Nephron (organoid): ENCODE measurements around the gene OR2A1.
"Not testable (repeated sequence)": the region's sequence is repeated elsewhere in the genome, so short reads cannot be mapped to it uniquely, and the experiment has no call there.

Experiments
- H3K27ac Mint-ChIP-seq, 3 experiments: 2 replicates each; pipeline ENCODE4 v1.8.0; 2020; ENCODE audit warnings: mixed read lengths in 3 of 3, mild to moderate bottlenecking in 2 of 3, moderate library complexity in 1 of 3
- H3K27me3 Mint-ChIP-seq: 2 replicates; pipeline ENCODE4 v1.8.0; 2021; ENCODE audit warnings: low read depth, mild to moderate bottlenecking, moderate library complexity, mixed read lengths
- H3K36me3 Mint-ChIP-seq: 2 replicates; pipeline ENCODE4 v1.8.0; 2020; ENCODE audit warnings: low read depth, mixed read lengths
- H3K4me1 Mint-ChIP-seq: 2 replicates; pipeline ENCODE4 v1.8.0; 2020; ENCODE audit warnings: mixed read lengths
- H3K4me3 Mint-ChIP-seq, 3 experiments: 2 replicates each; pipeline ENCODE4 v1.8.0; 2020; ENCODE audit warnings: mild to moderate bottlenecking in 3 of 3, mixed read lengths in 3 of 3, moderate library complexity in 2 of 3
- H3K9me3 Mint-ChIP-seq: 2 replicates; pipeline ENCODE4 v1.8.0; 2020; ENCODE audit warnings: mixed read lengths

OR2A1 gene

GRCh38 chr7:144305156-144305555 is 7.1 kb upstream of the OR2A1 start:
- H3K4me1 Mint-ChIP-seq, H3K9me3 Mint-ChIP-seq, H3K4me3 Mint-ChIP-seq: not testable (repeated sequence)

DNA sequence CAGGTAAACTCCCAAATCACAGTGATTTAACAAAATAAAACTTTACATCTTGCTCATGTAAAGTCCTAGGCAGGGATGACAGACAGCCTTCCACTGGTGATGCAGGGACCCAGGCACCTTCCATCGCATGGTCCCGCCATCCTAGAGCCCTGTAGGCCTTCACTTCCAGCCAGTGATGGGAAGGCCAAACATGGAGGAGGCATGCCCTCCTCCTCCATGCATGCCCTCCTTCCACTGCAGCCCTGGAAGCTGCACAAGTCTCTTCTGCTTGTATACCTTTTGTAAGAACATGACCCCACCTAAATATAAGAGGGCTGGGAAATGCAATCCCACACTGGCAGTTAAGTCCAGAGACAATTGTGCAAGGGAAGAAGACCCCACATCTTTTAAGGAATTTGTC is 2.5 kb upstream of the OR2A1 start:
- not testable (repeated sequence) for H3K9me3 Mint-ChIP-seq, H3K36me3 Mint-ChIP-seq, H3K4me3 Mint-ChIP-seq, H3K4me1 Mint-ChIP-seq, H3K27me3 Mint-ChIP-seq, H3K27ac Mint-ChIP-seq

More at GRCh38 chr7:144305156-144305555, 7.1 kb upstream of the OR2A1 start:
- not testable (repeated sequence) for H3K36me3 Mint-ChIP-seq, H3K27me3 Mint-ChIP-seq, H3K27ac Mint-ChIP-seq

- H3K27ac Mint-ChIP-seq, H3K4me3 Mint-ChIP-seq, H3K9me3 Mint-ChIP-seq, H3K36me3 Mint-ChIP-seq, H3K27me3 Mint-ChIP-seq, H3K4me1 Mint-ChIP-seq: not testable (repeated sequence)
These were observed 1.0 kb upstream of the OR2A1 start for GRCh38 chr7:144311218-144311617.

DNA sequence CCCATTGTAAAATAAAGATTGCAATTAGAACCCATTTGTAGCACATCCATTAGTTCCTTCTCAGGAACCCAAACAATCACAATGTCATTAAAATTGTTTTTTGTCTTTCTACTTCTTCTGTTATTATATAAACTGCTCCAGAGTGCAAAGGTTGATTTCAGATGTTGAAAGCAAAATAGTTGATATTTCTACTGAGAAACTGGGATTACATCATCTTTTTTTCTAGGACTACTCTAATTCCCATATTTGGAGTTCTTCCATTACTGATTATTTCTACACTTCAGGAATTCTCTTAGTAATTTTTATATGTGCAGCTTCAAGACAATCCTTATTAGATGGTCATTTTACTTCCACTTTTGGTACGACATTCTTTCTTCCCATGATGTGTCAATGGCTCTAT is 5.3 kb downstream of the OR2A1 start:
- H3K9me3 Mint-ChIP-seq, H3K27me3 Mint-ChIP-seq, H3K36me3 Mint-ChIP-seq, H3K4me1 Mint-ChIP-seq, H3K27ac Mint-ChIP-seq, H3K4me3 Mint-ChIP-seq: not testable (repeated sequence)

- not testable (repeated sequence) for H3K27me3 Mint-ChIP-seq, H3K4me1 Mint-ChIP-seq, H3K27ac Mint-ChIP-seq, H3K36me3 Mint-ChIP-seq, H3K4me3 Mint-ChIP-seq, H3K9me3 Mint-ChIP-seq
These were observed 7.3 kb downstream of the OR2A1 start for GRCh38 chr7:144319547-144319946.

GRCh38 chr7:144321677-144322206 is 9.5 kb downstream of the OR2A1 start:
- not testable (repeated sequence) for H3K4me3 Mint-ChIP-seq, H3K4me1 Mint-ChIP-seq, H3K27ac Mint-ChIP-seq, H3K9me3 Mint-ChIP-seq, H3K27me3 Mint-ChIP-seq, H3K36me3 Mint-ChIP-seq

GRCh38 chr7:144323359-144323758 is 11.1 kb downstream of the OR2A1 start:
- not testable (repeated sequence) for H3K4me1 Mint-ChIP-seq, H3K9me3 Mint-ChIP-seq, H3K27ac Mint-ChIP-seq, H3K27me3 Mint-ChIP-seq, H3K4me3 Mint-ChIP-seq, H3K36me3 Mint-ChIP-seq

- H3K36me3 Mint-ChIP-seq, H3K4me3 Mint-ChIP-seq, H3K27me3 Mint-ChIP-seq, H3K9me3 Mint-ChIP-seq, H3K4me1 Mint-ChIP-seq, H3K27ac Mint-ChIP-seq: not testable (repeated sequence)
These were observed 13.6 kb downstream of the OR2A1 start for GRCh38 chr7:144325868-144326267.

DNA sequence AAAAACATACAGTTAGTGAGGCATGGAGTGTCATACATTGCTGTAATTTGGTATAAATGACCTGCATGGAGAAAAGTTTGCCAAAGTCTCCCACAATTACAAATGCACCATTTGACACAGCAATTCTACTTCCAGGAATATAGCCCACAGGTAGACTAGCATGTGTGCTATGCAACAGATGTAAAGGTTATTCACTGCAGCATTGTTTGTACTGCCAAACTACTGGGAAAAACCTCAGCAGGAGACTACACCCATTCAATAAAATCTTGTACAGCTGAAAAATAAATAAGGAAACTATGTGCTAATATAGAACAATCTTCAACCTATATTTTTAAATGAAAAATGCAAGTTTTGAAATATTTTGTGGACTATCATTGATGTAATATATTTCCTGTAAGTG is 17.8 kb downstream of the OR2A1 start:
- not testable (repeated sequence) for H3K36me3 Mint-ChIP-seq, H3K9me3 Mint-ChIP-seq, H3K4me1 Mint-ChIP-seq, H3K27ac Mint-ChIP-seq, H3K27me3 Mint-ChIP-seq, H3K4me3 Mint-ChIP-seq

- not testable (repeated sequence) for H3K27ac Mint-ChIP-seq, H3K4me1 Mint-ChIP-seq, H3K4me3 Mint-ChIP-seq, H3K27me3 Mint-ChIP-seq, H3K36me3 Mint-ChIP-seq, H3K9me3 Mint-ChIP-seq
These were observed 19.2 kb downstream of the OR2A1 start for GRCh38 chr7:144331221-144331995.

GRCh38 chr7:144331996-144332288 is 19.7 kb downstream of the OR2A1 start:
- not testable (repeated sequence) for H3K27ac Mint-ChIP-seq, H3K27me3 Mint-ChIP-seq, H3K4me3 Mint-ChIP-seq, H3K9me3 Mint-ChIP-seq, H3K36me3 Mint-ChIP-seq, H3K4me1 Mint-ChIP-seq

GRCh38 chr7:144348625-144349024 is 36.4 kb downstream of the OR2A1 start:
- not testable (repeated sequence) for H3K36me3 Mint-ChIP-seq, H3K4me1 Mint-ChIP-seq, H3K9me3 Mint-ChIP-seq, H3K4me3 Mint-ChIP-seq, H3K27me3 Mint-ChIP-seq, H3K27ac Mint-ChIP-seq

DNA sequence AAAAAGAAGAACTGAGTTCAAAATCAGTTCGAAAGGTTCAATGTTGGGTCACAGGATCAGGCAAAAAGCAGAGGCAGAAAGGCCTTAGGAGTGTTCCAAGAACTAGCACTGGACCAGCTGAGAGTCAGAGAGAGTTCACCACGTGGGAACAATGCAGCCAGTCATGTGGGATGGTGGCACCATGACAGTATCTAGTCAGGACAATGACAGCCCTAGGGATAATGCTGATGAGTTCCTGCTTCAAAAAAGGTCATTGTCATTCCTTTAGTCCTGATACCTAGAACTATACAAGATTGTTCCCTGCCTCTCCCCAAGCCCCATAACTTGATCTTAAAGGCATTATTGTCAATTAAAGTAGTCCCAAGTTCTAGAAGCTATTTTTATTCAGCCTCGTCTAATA is 39.4 kb downstream of the OR2A1 start:
- not testable (repeated sequence) for H3K4me3 Mint-ChIP-seq, H3K4me1 Mint-ChIP-seq, H3K36me3 Mint-ChIP-seq, H3K27me3 Mint-ChIP-seq, H3K9me3 Mint-ChIP-seq
- H3K27ac Mint-ChIP-seq, result peak overlapping the region in 1 of 3 experiments; percentile 28

DNA sequence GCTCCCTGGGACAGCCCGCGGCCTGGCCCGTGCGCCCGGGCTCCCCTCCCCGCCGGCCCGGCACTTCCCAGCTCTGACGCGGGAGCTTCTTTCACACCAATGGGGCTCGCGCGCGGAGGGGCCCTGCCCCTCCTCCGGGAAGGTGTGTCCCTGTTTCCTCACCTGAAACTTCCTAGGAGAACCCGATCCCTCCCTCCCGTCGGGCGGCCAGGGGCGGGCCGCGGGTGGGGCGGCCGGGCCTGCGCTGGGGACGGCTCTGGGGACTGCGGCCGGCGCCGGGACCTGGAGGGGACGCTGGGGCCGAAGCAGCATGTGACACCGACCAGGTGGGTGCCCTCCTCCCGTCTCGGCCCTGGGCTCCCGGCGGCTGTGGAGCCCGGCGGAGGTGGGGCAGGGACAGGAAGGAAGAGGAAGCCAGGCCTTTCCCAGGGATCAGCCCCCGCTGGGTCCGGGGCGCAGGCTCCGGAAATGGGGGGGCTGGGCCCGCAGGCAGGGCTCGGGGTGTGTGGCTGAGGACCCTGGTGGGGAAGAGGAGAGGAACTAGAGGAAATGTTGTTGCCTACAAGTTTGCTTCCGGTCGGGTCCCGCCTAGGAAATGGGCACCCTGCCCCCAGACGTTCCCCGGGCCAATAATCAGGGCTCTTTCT is 43.1 kb downstream of the OR2A1 start, which contains the start of gene ARHGEF5:
Gene ARHGEF5, plus strand, starts transcription at position 227 of the 647 bp plus-strand sequence. CDS start 7,268 bp downstream, outside the sequence.
- H3K27ac Mint-ChIP-seq, result peak within 1 kb of the TSS; percentile 90 to 95 (median 94)
- H3K27me3 Mint-ChIP-seq, H3K36me3 Mint-ChIP-seq, H3K4me1 Mint-ChIP-seq, H3K9me3 Mint-ChIP-seq: not testable (repeated sequence)
- H3K4me3 Mint-ChIP-seq, result peak within 1 kb of the TSS; percentile 88 to 93 (median 90)

DNA sequence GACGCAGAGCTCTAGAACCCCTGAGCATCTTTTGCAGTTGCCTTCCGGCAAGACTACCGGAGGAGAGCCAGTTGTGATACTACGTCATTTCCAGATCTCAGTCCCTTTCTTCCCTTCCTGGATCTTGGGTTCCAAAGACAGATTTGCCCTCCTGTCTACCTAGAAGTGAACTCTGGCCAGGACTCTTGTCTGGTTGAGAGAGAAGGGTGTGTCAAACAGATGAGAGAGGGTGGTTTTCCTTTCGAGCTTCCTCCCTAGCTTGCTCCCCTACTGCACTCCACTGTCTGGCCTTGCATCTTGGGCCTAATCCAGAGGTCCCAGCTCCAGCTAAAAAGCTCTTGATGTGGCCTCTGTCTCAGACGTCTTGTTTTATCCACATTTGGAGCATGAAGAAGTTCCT is 44.0 kb downstream of the OR2A1 start:
- H3K27ac Mint-ChIP-seq, H3K4me1 Mint-ChIP-seq, H3K27me3 Mint-ChIP-seq, H3K9me3 Mint-ChIP-seq, H3K36me3 Mint-ChIP-seq, H3K4me3 Mint-ChIP-seq: not testable (repeated sequence)

DNA sequence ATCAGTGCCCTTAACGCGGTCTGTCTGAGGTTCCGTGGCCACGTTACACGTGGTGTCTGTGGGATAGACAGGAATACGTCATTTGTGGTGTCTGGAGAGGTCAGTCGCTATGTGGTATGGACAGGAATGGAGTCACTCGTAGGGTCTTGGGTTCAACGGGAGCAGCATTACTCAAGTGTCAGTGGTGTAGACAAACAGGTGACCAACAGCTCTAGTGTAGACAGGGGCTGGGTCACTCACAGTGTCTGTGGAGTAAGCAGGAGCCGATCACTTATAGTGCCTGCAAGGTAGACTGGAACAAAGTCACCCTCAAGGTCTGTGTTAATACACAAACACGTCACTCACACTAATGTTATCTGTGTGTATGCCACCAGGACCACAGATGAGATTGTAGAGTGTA is 44.6 kb downstream of the OR2A1 start:
- not testable (repeated sequence) for H3K4me3 Mint-ChIP-seq, H3K9me3 Mint-ChIP-seq, H3K36me3 Mint-ChIP-seq, H3K27me3 Mint-ChIP-seq, H3K27ac Mint-ChIP-seq, H3K4me1 Mint-ChIP-seq
